ENCODE results near the gene HS3ST5.
"Not testable (repeated sequence)": the region's sequence is repeated elsewhere in the genome, so short reads cannot be mapped to it uniquely, and the experiment has no call there.

HS3ST5 gene

GRCh38 chr6:114154812-114155211 is 188.0 kb downstream of the HS3ST5 start:
- no peaks in the 10 kb centered on the region for H3K9me3 ChIP-seq
- H3K27ac ChIP-seq: no peak overlapping the region
- H3K4me1 ChIP-seq (ENCODE audit: control insufficient read depth in 1 of 2, insufficient read depth in 1 of 2, low read depth in 1 of 2, low read length in 1 of 2): peaks cover 0 to 3% of the 10 kb centered on the region in 2 experiments
- no peaks in the 10 kb centered on the region for H3K36me3 ChIP-seq
- H3K4me3 ChIP-seq (ENCODE audit: low read depth in 1 of 2, low read length in 1 of 2): no peak overlapping the region
- TF ChIP-seq CTCF (IDR thresholded peaks at IDR 0.05): no peak
- H3K27me3 ChIP-seq: no peaks in the 10 kb centered on the region

GRCh38 chr6:114153448-114153847 is 189.4 kb downstream of the HS3ST5 start:
- peaks cover 0 to 3% of the 10 kb centered on the region in 2 experiments for H3K4me1 ChIP-seq (ENCODE audit: control insufficient read depth in 1 of 2, insufficient read depth in 1 of 2, low read depth in 1 of 2, low read length in 1 of 2)
- H3K4me3 ChIP-seq (ENCODE audit: low read depth in 1 of 2, low read length in 1 of 2): no peak overlapping the region
- no peaks in the 10 kb centered on the region for H3K36me3 ChIP-seq
- H3K9me3 ChIP-seq: no peaks in the 10 kb centered on the region
- TF ChIP-seq CTCF (IDR thresholded peaks at IDR 0.05): no peak
- H3K27ac ChIP-seq: no peak overlapping the region
- H3K27me3 ChIP-seq: no peaks in the 10 kb centered on the region

GRCh38 chr6:114151064-114151690 is 191.6 kb downstream of the HS3ST5 start:
- H3K9me3 ChIP-seq: no peaks in the 10 kb centered on the region
- H3K36me3 ChIP-seq: no peaks in the 10 kb centered on the region
- H3K4me3 ChIP-seq (ENCODE audit: low read depth in 1 of 2, low read length in 1 of 2): no peak overlapping the region
- H3K27me3 ChIP-seq: no peaks in the 10 kb centered on the region
- no peak overlapping the region for H3K27ac ChIP-seq
- no peak for TF ChIP-seq CTCF (IDR thresholded peaks at IDR 0.05)
- peaks cover 0 to 3% of the 10 kb centered on the region in 2 experiments for H3K4me1 ChIP-seq (ENCODE audit: control insufficient read depth in 1 of 2, insufficient read depth in 1 of 2, low read depth in 1 of 2, low read length in 1 of 2)

- not testable (repeated sequence) for H3K36me3 ChIP-seq; H3K9me3 ChIP-seq; H3K4me3 ChIP-seq (ENCODE audit: low read depth in 1 of 2, low read length in 1 of 2); H3K27ac ChIP-seq; H3K27me3 ChIP-seq; H3K4me1 ChIP-seq (ENCODE audit: control insufficient read depth in 1 of 2, insufficient read depth in 1 of 2, low read depth in 1 of 2, low read length in 1 of 2)
Observed at GRCh38 chr6:114149182-114149581, 193.6 kb downstream of the HS3ST5 start.

- H3K27me3 ChIP-seq: no peaks in the 10 kb centered on the region
- H3K36me3 ChIP-seq: no peaks in the 10 kb centered on the region
- H3K9me3 ChIP-seq: no peaks in the 10 kb centered on the region
- no peak for TF ChIP-seq CTCF (IDR thresholded peaks at IDR 0.05)
- H3K4me3 ChIP-seq (ENCODE audit: low read depth in 1 of 2, low read length in 1 of 2): no peak overlapping the region
- H3K4me1 ChIP-seq (ENCODE audit: control insufficient read depth in 1 of 2, insufficient read depth in 1 of 2, low read depth in 1 of 2, low read length in 1 of 2): no peaks in the 10 kb centered on the region
- no peak overlapping the region for H3K27ac ChIP-seq
Observed at GRCh38 chr6:114144887-114145851, 197.7 kb downstream of the HS3ST5 start.

- no peaks in the 10 kb centered on the region for H3K4me1 ChIP-seq (ENCODE audit: control insufficient read depth in 1 of 2, insufficient read depth in 1 of 2, low read depth in 1 of 2, low read length in 1 of 2)
- no peak for TF ChIP-seq CTCF (IDR thresholded peaks at IDR 0.05)
- no peak overlapping the region for H3K27ac ChIP-seq
- no peaks in the 10 kb centered on the region for H3K36me3 ChIP-seq
- no peak overlapping the region for H3K4me3 ChIP-seq (ENCODE audit: low read depth in 1 of 2, low read length in 1 of 2)
- H3K9me3 ChIP-seq: no peaks in the 10 kb centered on the region
- no peaks in the 10 kb centered on the region for H3K27me3 ChIP-seq
Observed at GRCh38 chr6:114142258-114142657, 200.6 kb downstream of the HS3ST5 start.
